ENCODE data around the gene CROCC2. TPM values are rescaled to one million over a fixed set of nuclear protein-coding genes. Genes with fewer than 3 reads are reported as not detected.
A peak's percentile ranks its signal among the peaks of the same experiment; 100 is the strongest.

CROCC2 gene
- polyA plus RNA-seq, 6 donors from 2014 or later, result not detected

DNA sequence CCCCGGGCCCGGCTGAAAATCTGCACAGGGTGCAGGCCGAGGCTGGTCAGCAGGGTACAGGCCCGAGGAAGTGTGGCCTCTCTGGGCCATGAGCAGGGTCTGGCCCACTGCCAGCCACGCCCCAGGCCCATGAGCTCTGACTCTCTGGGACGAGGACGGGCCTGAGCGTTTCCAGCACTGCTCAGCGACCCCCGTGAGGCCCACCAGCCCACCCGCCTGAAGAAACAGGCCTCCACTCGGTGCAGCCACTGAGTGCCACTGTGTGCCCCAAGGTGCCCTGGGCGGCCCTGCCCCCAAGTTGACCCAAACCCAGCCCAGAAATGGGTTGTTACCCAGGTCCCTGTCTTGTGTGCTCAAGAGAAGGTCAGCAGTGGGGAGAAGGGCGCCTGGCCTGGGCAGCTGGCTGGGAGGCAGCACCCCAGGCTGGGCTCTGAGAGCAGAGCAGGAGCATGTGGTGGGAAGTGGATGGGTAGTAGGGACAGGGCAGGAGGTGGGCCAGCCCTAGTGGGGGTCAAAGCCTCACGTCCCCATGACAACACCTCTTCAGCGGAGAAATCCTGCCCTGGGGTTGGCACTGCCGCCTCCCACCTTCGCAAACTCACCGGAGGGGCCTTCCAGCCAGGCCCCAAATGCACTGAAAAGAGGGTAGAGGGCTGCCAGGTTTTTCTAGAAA is 90.2 kb downstream of the CROCC2 start:
- no peak overlapping the region for H3K27ac Mint-ChIP-seq
- no peak overlapping the region for H3K4me3 Mint-ChIP-seq
- DNase-seq, result no peak

DNA sequence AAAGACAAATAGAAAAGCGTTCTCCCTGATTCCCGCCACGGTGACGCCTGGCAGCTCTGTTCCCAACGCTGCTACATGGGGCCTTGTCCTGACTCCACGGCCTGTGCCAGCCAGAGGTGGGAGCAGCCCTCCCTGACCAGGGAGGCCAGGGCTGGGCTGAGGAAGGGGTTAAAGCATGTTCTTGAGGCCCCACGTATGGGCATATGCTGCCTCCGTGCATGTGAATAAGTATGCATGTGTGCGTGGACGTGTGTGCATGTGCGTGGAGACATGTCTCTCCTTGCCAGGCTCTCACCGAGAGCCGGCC is 90.7 kb downstream of the CROCC2 start:
- Mint-ChIP-seq H3K36me3 (no peaks in the 10 kb centered on the region), H3K4me3 (peak overlapping the region in 2 of 8 donors; percentile 11 to 82), H3K27me3 (peaks cover 43 to 82% (median 55%) of the 10 kb centered on the region in 3 donors), H3K27ac (no peak overlapping the region), H3K4me1 (peaks cover 6 to 15% (median 12%) of the 10 kb centered on the region in 3 donors), H3K9me3 (peaks cover 0 to 3% (median 0%) of the 10 kb centered on the region in 7 donors)
- DNase-seq (no peak), ATAC-seq (ENCODE audit: low read depth in 2 of 2) (no peak)

More for the DNA sequence above, 90.2 kb downstream of the CROCC2 start:
- no peak for ATAC-seq (ENCODE audit: low read depth in 2 of 2)
- peaks cover 6 to 15% (median 12%) of the 10 kb centered on the region in 3 donors for H3K4me1 Mint-ChIP-seq
- H3K36me3 Mint-ChIP-seq, result no peaks in the 10 kb centered on the region
- peaks cover 40 to 80% (median 50%) of the 10 kb centered on the region in 3 donors for H3K27me3 Mint-ChIP-seq
- H3K9me3 Mint-ChIP-seq, result peaks cover 0 to 3% (median 0%) of the 10 kb centered on the region in 7 donors

DNA sequence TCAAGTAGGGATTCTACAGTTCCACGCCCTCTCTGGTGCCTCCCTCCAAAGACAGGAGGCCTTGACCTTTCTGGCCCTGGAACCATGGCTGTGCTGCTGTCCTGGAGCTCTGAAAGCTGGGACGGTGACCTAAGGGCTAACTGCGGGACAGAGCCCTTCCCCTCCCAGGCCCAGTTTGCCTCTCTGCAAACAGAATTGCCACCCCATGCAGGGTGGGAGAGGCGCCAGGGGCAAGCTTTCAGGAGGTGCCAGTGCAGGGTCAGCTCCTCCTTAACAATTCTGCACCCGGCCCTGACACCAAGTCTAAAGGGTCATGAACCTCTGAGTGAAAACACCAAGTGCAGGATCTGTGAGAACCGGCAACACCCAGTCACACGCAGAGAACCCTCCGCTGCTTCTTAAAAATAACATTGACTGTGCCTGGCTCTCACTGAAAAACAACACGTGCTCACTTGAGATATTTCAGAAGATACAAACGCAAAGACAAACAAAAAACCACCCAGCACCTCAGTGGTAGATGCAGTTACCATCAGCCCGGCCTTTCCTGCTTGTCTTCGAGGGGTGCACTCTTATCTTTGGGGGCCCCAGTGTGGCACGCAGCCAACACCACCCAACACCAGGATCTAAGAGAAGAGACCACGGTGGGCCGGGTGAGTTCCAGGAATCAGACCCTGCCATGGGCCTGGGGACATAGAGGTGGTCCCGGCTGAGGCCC is 91.2 kb downstream of the CROCC2 start:
- Mint-ChIP-seq H3K36me3 (peaks cover 0 to 2% of the 10 kb centered on the region in 2 donors), H3K27ac (peak overlapping the region in 2 of 6 donors; percentile 68 to 75), H3K4me3 (peak overlapping the region in 7 of 8 donors; percentile 12 to 82 (median 72)), H3K4me1 (peaks cover 6 to 13% (median 12%) of the 10 kb centered on the region in 3 donors), H3K9me3 (peaks cover 0 to 3% (median under 1%) of the 10 kb centered on the region in 7 donors), H3K27me3 (peaks cover 40 to 82% (median 51%) of the 10 kb centered on the region in 3 donors)
- no peak for ATAC-seq (ENCODE audit: low read depth in 2 of 2)
- DNase-seq, result no peak

DNA sequence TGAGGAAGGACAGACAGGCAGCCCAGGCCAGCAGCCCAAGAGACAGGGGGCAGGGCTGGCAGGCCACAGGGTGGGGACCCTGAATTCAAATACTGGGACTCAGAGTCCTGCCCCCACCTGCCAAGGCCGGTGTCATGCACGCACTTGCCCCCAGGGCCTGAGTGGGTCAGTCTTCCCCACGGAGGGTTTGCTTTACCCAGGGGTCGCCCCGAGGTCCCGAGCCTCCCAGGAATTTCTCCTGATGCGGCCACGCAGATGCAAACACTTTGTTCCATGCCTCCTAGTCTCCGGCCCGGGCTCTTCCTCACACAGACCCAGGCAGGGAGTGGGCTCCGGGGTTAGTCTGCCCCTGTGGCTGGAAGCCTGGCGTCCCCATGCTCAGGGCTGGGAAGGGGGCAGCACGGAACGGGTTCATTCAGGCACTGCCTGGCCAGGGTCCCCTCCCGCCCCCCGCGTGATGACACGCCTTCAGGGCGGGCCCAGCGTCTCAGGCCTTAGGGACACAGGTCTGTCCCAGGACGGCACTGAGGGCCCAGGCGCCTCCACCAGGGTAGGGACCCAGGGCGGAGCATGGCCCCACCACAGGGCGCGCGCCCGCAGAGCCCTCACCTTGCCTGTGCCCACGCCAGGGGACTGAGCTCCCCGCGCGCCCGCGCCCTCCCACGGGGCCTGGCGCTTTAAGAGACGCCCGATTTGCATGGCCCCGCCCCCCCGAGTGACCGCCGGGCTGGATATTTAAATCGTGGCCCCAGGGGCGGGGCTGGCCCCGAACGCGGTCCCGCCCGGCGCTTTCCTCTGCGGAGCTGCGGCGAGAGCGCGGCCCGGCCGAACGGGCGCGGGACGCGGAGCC is 91.9 kb downstream of the CROCC2 start, which contains the start of gene SNED1:
Gene SNED1, plus strand, starts transcription at position 763 of the 850 bp plus-strand sequence. CDS start 220 bp downstream, outside the sequence.
- peaks cover 0 to 5% (median 1%) of the 10 kb centered on the region in 7 donors for H3K9me3 Mint-ChIP-seq
- H3K4me3 Mint-ChIP-seq, result peak within 1 kb of the TSS in 7 of 8 donors; percentile 47 to 82 (median 75)
- peaks cover 0 to 10% of the 10 kb centered on the region in 2 donors for H3K36me3 Mint-ChIP-seq
- DNase-seq, result peak; percentile 53
- H3K4me1 Mint-ChIP-seq, result peaks cover 6 to 12% (median 7%) of the 10 kb centered on the region in 3 donors
- H3K27me3 Mint-ChIP-seq, result peaks cover 38 to 78% (median 46%) of the 10 kb centered on the region in 3 donors
- H3K27ac Mint-ChIP-seq, result peak within 1 kb of the TSS in 2 of 6 donors; percentile 68 to 75
- peak; percentile 66 to 75 for ATAC-seq (ENCODE audit: low read depth in 2 of 2)

DNA sequence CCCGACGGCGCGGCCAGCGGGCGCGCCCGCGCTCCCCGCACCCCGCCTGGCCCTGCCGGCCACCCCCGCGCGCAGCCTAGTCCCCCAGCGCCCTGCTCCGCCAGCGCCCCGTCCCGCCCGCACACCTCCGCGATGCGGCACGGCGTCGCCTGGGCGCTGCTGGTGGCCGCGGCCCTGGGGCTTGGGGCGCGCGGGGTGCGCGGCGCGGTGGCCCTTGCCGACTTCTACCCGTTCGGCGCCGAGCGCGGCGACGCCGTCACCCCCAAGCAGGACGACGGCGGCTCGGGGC is 92.5 kb downstream of the CROCC2 start:
- Mint-ChIP-seq H3K36me3 (peaks cover 0 to 16% of the 10 kb centered on the region in 2 donors), H3K4me3 (peak overlapping the region in 2 of 8 donors; percentile 53 to 67), H3K4me1 (peaks cover 6 to 12% (median 7%) of the 10 kb centered on the region in 3 donors), H3K27me3 (peaks cover 38 to 73% (median 46%) of the 10 kb centered on the region in 3 donors), H3K27ac (no peak overlapping the region), H3K9me3 (peaks cover under 1 to 10% (median 7%) of the 10 kb centered on the region in 7 donors)
- DNase-seq (no peak), ATAC-seq (ENCODE audit: low read depth in 2 of 2) (peak; percentile 34 to 38)

DNA sequence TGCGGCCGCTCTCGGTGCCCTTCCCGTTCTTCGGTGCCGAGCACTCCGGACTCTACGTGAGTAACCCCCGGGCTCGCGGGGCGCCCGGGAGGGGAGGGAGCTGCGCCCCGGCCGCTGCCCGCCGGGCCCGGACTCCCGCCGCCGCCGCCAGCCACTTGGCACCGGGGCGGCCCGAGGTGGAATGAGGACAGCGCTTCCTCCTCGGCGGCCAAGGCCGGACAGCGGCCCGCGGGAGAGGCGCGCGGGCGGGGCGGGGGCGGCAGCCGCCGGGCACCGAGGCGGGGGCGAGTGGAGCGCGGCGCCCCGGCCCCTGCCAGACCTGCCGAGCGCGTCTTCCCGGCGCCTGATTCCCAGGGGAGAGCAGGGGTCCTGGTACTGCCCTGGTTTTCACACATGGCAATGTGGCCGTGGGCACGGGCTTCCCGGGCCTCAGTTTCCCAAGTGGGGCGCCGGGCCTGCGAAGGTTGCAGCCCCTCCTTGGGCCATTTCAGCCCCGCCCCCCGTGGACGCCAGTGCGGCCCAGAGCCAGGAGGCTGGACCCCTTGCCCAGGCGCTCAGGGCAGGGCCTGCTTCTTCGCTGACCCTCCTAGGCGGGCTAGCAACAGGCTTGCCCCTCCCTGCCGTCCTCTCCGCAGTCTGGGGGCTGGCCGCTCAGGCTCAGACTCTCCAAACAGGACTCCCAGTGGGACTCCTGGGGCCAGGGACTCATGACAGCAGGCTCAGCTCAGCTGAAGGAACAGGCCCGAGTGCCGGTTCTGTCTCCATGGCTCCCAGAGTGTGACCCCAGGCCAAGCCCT is 93.1 kb downstream of the CROCC2 start:
- DNase-seq (no peak), ATAC-seq (ENCODE audit: low read depth in 2 of 2) (peak; percentile 15 to 20)
- Mint-ChIP-seq H3K27ac (peak overlapping the region in 2 of 6 donors; percentile 26 to 37), H3K9me3 (peaks cover 5 to 16% (median 11%) of the 10 kb centered on the region in 7 donors), H3K36me3 (peaks cover 0 to 21% of the 10 kb centered on the region in 2 donors), H3K4me1 (peaks cover 6 to 12% (median 7%) of the 10 kb centered on the region in 3 donors), H3K4me3 (peak overlapping the region in 7 of 8 donors; percentile 47 to 81 (median 71)), H3K27me3 (peaks cover 38 to 68% (median 46%) of the 10 kb centered on the region in 3 donors)

DNA sequence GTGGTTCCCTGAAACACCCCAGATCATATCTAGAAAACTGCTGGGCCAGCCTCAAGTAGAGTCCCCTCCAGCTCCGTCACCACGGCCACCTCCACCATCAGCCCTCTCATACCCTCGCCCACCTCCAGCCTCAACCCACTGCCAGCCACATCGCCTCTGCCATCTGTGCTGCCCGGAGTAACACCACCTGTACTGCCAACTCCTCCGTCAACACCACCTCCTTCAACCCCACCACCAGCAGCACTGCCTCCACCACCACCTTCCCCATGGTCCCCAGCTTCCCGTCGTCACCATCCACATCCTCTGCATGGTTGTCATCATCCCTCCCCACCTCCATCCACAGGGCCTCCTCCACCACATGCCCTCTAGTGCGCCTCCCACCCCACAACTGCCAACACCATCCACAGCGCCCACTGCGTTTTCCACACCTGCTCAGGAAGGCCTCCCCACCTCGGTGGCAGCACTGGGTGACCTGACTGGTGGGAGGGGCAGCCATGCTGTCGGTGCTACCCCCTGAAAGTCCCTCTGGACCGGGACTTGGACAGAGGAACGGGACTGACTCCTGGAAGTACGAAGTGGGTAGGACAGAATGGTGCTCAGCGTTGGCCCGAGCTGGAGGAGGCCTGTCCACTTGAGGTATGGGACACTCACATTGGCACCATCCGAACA is 93.9 kb downstream of the CROCC2 start:
- ATAC-seq (ENCODE audit: low read depth in 2 of 2), result no peak
- peak overlapping the region; percentile 47 to 90 (median 73) for H3K4me3 Mint-ChIP-seq
- H3K4me1 Mint-ChIP-seq, result peaks cover 6 to 12% (median 7%) of the 10 kb centered on the region in 3 donors
- no peak for DNase-seq
- H3K27ac Mint-ChIP-seq, result peak overlapping the region in 1 of 6 donors; percentile 37
- peaks cover 34 to 59% (median 44%) of the 10 kb centered on the region in 3 donors for H3K27me3 Mint-ChIP-seq
- peaks cover 0 to 21% of the 10 kb centered on the region in 2 donors for H3K36me3 Mint-ChIP-seq
- H3K9me3 Mint-ChIP-seq, result peaks cover 5 to 21% (median 19%) of the 10 kb centered on the region in 7 donors

DNA sequence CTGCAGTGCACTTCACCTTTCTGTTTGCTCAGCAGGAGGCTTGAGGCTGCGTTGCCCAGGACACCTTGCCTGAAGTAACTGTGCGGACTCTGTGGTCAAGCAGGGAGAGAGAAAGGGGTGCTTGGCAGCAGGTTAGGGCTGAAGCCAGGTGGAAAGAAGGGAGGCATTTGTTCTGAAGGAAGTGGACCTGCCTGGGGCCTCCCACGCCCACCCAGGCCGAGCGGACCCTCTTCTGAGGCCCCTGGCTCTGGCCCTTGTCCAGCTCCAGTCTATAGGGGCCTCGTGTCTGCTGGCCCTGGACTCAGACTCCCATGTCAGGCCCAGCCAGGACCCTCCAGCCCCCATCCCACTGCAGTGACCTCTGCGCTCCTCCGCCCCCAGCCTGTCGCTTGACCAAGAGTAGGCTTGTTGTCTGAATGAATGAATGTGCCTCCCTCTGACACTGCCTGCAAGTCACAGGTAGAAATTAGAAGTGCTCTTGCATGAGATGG is 94.7 kb downstream of the CROCC2 start:
- DNase-seq, result no peak
- peaks cover 30 to 54% (median 37%) of the 10 kb centered on the region in 3 donors for H3K27me3 Mint-ChIP-seq
- ATAC-seq (ENCODE audit: low read depth in 2 of 2), result no peak
- H3K4me1 Mint-ChIP-seq, result peaks cover 6 to 12% (median 7%) of the 10 kb centered on the region in 3 donors
- peak overlapping the region in 4 of 8 donors; percentile 33 to 59 (median 44) for H3K4me3 Mint-ChIP-seq
- H3K9me3 Mint-ChIP-seq, result peaks cover 10 to 30% (median 28%) of the 10 kb centered on the region in 7 donors
- H3K36me3 Mint-ChIP-seq, result peaks cover 5 to 27% of the 10 kb centered on the region in 2 donors
- no peak overlapping the region for H3K27ac Mint-ChIP-seq

DNA sequence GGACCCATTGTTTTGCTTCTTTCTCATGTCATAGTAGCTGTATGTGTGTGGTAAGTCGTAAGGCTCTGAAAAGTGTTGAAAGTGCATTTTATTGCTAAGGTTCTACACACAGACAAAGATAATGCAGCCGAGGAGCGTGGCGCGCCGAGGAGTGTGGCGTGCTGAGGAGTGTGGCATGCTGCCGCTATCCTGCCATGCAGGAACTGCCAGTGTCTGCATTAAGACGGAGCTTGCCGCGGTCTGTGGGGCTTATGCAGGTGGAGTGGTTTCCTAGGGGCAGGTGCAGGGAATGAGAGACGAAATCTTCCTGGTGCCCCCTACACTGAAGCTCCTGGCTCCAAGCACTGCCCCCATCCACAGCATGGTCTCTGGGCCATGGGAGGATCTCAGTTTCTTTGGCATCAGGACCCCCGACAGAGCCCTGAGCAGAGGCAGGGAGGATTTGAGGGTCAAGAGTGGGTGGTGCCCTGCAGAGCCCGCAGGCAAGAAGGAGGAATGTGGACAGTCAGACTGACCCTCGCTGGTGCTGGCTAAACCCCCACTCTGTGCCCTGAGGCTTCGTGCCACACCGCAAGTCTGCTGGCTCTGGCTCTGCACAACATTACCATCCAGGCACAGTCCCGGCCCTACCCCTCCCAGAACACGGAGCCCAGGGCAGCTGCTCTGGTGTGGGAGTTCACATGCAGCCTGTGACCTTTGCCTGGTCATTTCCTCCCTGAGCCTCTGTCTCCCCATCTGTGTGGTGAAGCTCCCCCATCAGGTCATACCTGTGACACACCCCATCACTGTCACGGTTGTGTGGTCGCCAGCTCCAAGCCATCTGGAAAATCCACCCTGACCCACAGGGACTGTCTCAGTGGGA is 95.5 kb downstream of the CROCC2 start:
- DNase-seq, result no peak
- Mint-ChIP-seq H3K4me3 (peak overlapping the region in 2 of 8 donors; percentile 39 to 59), H3K36me3 (peaks cover 10 to 29% of the 10 kb centered on the region in 2 donors), H3K27me3 (peaks cover 29 to 55% (median 35%) of the 10 kb centered on the region in 3 donors), H3K4me1 (peaks cover 6 to 12% (median 7%) of the 10 kb centered on the region in 3 donors), H3K27ac (no peak overlapping the region), H3K9me3 (peaks cover 15 to 36% (median 32%) of the 10 kb centered on the region in 7 donors)
- no peak for ATAC-seq (ENCODE audit: low read depth in 2 of 2)

DNA sequence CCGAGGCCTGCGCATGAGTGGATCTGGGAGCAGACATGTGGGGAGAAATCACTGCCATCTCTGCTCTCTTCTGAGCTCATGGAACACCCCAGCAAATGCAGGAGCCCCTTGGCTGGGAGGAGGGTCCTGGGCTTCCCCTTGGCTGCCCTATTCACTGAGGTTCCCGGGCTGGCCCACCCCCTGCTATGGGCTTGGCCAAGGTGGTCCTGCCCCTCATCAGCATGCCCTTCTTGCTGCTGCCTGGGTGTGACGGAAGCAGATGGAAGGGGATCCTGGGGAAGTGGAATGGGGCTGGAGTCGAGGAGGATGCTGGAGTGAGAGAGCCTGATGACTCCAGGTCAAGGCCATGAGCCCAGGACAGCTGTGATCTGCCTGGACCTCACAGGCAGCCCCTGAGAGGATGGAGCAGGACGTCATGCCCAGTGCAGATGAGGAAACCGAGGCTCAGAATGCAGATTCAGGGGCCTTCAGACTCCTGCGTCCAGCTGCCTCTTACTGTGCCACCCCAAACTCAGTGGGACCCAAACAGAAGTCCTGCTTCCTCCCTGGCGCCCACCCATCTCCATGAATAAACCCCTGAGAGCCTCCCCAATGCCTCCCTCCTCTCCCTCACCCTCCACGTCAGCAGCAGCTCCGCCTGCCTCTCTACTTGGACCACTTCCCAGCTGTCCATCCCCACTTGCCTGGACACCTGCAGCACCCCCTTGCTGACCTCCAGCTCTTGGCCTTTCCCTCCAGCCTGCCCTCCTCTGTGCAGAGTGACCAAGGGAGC is 96.3 kb downstream of the CROCC2 start:
- Mint-ChIP-seq H3K27ac (no peak overlapping the region), H3K36me3 (peaks cover 10 to 29% of the 10 kb centered on the region in 2 donors), H3K4me3 (peak overlapping the region in 2 of 8 donors; percentile 29 to 51), H3K9me3 (peaks cover 15 to 38% (median 32%) of the 10 kb centered on the region in 7 donors), H3K4me1 (peaks cover 6 to 10% (median 7%) of the 10 kb centered on the region in 3 donors), H3K27me3 (peaks cover 21 to 53% (median 27%) of the 10 kb centered on the region in 3 donors)
- ATAC-seq (ENCODE audit: low read depth in 2 of 2) (no peak), DNase-seq (no peak)

All from naive B cell (primary cell).